Vagina (tissue), 2 donors: ENCODE data around the gene DNAJC9.

Experiments
- CTCF ChIP-seq, 3 experiments: fragments of 450-650 bp in 2 of 3; fragments of 200-600 bp in 1 of 3; sonication (generic) in 1 of 3; IDR thresholded peaks; one replicate each; pipeline ENCODE4 v1.5.1; 2017 to 2019; ENCODE audit warnings: antibody characterized with exemption in 3 of 3, mild to moderate bottlenecking in 2 of 3, moderate library complexity in 2 of 3
- POLR2A ChIP-seq, 2 donors: fragments of 450-650 bp; IDR thresholded peaks; one replicate each; pipeline ENCODE4 v1.6.1; 2017; ENCODE audit warnings: antibody characterized with exemption in 2 of 2, mild to moderate bottlenecking in 2 of 2, moderate library complexity in 2 of 2

DNA sequence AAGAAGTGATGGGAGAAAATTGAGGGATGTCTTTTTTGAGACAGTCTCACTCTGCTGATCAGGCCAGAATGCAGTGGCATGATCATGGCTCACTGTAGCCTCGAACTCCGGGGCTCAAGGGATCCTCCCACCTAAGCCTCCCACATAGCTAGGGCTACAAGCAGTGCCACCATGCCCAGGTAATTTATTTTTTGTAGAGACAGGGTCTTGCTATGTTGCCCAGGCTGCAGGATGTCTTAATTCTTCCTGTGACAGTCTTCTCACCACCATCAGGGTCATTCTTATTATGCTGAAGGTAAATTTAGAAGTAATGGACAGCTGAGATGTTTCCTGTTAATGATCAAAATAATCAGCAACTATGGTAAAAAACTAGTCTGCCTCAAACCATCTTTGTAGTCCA is 7.1 kb downstream of the DNAJC9 start:
- TF ChIP-seq CTCF (IDR thresholded peaks at IDR 0.05) (no peak), POLR2A (IDR thresholded peaks at IDR 0.05) (no peak)
